ENCODE data around the gene ZSCAN21. TPM values are rescaled to one million over a fixed set of nuclear protein-coding genes. Genes with fewer than 3 reads are reported as not detected.

ZSCAN21 gene
- total RNA-seq, 4 donors from 2014 or later, result 11.4 to 14.7 (median 12.4) TPM

- ATAC-seq (ENCODE audit: low FRiP score) (no peak), DNase-seq (ENCODE audit: low spot score) (no peak)
- TF ChIP-seq, protein P1, sequence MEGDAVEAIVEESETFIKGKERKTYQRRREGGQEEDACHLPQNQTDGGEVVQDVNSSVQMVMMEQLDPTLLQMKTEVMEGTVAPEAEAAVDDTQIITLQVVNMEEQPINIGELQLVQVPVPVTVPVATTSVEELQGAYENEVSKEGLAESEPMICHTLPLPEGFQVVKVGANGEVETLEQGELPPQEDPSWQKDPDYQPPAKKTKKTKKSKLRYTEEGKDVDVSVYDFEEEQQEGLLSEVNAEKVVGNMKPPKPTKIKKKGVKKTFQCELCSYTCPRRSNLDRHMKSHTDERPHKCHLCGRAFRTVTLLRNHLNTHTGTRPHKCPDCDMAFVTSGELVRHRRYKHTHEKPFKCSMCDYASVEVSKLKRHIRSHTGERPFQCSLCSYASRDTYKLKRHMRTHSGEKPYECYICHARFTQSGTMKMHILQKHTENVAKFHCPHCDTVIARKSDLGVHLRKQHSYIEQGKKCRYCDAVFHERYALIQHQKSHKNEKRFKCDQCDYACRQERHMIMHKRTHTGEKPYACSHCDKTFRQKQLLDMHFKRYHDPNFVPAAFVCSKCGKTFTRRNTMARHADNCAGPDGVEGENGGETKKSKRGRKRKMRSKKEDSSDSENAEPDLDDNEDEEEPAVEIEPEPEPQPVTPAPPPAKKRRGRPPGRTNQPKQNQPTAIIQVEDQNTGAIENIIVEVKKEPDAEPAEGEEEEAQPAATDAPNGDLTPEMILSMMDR (IDR thresholded peaks at IDR 0.05), result no peak
Measured at GRCh38 chr7:100075418-100075817, 25.8 kb downstream of the ZSCAN21 start.

DNA sequence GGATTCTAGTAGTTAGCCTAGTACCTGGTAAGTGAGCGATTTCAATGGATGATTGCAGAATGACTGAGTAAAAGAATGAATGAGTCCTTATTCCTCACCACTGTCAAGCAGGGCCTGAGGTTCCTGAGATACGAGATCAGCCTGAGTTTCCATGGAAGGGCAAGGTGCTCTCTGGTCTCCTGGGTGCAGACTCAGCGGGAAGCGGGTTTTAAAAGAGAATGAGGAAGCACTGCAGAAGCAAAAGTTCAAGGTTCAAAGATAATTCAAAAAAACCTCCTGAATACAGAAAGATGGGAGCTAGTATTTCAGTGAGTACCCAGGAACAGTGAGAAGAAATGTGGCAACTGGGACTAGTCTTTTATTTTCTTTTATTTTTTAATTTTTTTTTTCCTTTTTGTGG is 27.6 kb downstream of the ZSCAN21 start:
- ATAC-seq (ENCODE audit: low FRiP score), result no peak
- no peak for DNase-seq (ENCODE audit: low spot score)
- TF ChIP-seq, protein P1 (IDR thresholded peaks at IDR 0.05), result no peak

DNA sequence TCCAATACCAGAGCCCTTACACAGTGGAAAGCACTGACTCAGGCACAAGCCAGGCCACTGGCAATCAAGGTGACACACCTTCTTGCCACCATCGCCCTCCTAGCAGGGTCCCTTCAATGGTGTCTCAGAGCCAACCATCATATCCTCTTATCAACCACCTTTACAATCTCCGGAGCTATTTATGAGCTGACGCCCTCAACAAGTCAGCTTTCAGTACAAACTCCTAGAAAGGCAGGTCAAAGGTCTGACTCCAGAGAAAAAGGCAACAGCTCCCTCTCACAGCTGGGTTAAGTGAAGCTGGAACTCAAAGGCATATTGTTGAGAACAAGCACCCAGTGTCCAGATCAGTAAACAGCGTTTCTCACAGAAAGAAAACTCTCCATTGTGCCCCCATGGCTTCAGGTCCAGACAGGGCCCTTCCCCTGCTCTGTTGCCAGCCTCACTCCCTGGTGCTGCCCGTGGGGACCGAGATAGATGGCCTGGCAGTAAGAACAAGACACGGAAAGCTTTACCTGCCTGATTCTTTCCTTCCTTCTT is 29.5 kb downstream of the ZSCAN21 start:
- TF ChIP-seq, protein P1 (IDR thresholded peaks at IDR 0.05), result no peak
- ATAC-seq (ENCODE audit: low FRiP score), result no peak
- DNase-seq (ENCODE audit: low spot score), result no peak

GRCh38 chr7:100080907-100081534 is 31.4 kb downstream of the ZSCAN21 start:
- DNase-seq (ENCODE audit: low spot score) (no peak), ATAC-seq (ENCODE audit: low FRiP score) (peak; percentile 25)

GRCh38 chr7:100081535-100082102 is 32.0 kb downstream of the ZSCAN21 start, which contains the start of gene ZNF3:
Gene ZNF3, minus strand, starts transcription at chr7:100081723. Its CDS starts 4,366 bp downstream, at chr7:100077357.
- TF ChIP-seq, protein P1 (IDR thresholded peaks at IDR 0.05), result peak in 1 of 3 donors; percentile 81
- ATAC-seq (ENCODE audit: low FRiP score), result peak; percentile 91
- peak; percentile 90 for DNase-seq (ENCODE audit: low spot score)

More at GRCh38 chr7:100080907-100081534, 31.4 kb downstream of the ZSCAN21 start:
- TF ChIP-seq, protein P1 (IDR thresholded peaks at IDR 0.05), result no peak

DNA sequence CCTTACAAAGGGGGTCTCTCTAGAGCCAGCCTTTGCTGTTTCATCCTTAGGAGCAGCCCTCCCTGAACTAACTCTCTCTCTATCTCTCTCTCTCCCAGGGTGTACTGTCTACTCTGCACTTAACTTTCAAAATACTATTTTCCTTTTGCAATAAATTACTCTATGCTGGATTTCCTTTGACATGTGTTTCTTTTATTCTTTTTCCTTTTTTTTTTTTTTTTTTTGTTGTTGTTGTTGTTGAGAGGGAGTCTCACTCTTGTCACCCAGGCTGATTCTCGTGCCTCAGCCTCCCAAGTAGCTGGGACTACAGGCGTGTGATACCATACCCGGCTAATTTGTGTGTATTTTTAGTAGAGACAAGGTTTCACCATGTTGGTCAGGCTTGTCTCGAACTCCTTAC is 33.4 kb downstream of the ZSCAN21 start:
- DNase-seq (ENCODE audit: low spot score) (no peak), ATAC-seq (ENCODE audit: low FRiP score) (no peak)
- TF ChIP-seq, protein P1 (IDR thresholded peaks at IDR 0.05), result no peak

Data from omental fat pad (tissue), 4 donors.